NAMALWA (cell line): ENCODE data around the gene NUDT1.

Experiments used
- DNase-seq: peaks from one replicate; pipeline ENCODE4 v3.0.0-alpha.2; 2015; ENCODE audit warnings: low spot score

NUDT1 gene

GRCh38 chr7:2205036-2205780 lies 36.8 kb upstream of the NUDT1 start:
- DNase-seq, result no peak

DNA sequence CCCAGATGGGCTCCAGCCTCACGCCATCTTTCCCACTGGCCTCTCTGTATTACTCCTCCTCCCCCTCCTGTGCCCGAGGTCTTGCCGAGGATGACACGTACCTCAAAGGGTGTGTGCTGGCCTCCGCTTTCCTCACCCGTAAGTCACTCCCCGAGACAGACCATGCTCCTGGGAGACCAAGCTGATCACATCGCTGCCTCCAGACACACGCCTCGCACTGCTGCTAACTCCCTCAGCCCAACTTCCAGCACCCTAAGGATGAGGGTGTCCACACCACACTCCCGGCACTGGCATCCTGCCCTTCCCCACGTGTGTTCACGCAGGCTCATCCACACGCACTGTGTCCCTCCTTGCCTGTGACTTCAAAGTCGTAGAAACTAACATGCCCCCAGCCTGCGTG lies 33.3 kb upstream of the NUDT1 start:
- DNase-seq, result no peak

- DNase-seq, result peak; percentile 73
Observed at GRCh38 chr7:2209146-2209960, 32.7 kb upstream of the NUDT1 start.

GRCh38 chr7:2209961-2210323 lies 32.1 kb upstream of the NUDT1 start:
- DNase-seq, result no peak

GRCh38 chr7:2210551-2211258 lies 31.3 kb upstream of the NUDT1 start:
- no peak for DNase-seq

GRCh38 chr7:2211259-2211880 lies 30.7 kb upstream of the NUDT1 start:
- no peak for DNase-seq

GRCh38 chr7:2211926-2212325 lies 30.1 kb upstream of the NUDT1 start:
- DNase-seq, result no peak

DNA sequence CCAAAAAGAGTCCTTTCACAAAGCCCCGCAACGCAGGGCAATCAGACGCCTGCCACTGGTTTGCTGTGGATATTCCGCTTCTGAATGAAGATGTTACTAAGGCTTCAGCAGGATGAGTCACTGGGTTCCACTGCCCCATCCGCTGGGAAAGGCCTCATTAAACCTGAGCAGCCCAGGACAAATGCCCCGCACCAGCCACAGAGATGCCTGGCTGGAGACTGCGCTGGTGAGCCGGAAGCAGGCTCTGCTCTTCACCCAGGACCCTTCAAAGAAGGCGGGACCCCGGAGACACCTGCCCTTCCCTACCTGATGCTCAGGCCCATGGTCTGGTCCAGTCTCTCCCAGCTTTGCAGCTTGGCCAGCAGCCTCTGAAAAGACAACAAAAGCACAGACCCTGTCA lies 29.1 kb upstream of the NUDT1 start:
- no peak for DNase-seq

DNA sequence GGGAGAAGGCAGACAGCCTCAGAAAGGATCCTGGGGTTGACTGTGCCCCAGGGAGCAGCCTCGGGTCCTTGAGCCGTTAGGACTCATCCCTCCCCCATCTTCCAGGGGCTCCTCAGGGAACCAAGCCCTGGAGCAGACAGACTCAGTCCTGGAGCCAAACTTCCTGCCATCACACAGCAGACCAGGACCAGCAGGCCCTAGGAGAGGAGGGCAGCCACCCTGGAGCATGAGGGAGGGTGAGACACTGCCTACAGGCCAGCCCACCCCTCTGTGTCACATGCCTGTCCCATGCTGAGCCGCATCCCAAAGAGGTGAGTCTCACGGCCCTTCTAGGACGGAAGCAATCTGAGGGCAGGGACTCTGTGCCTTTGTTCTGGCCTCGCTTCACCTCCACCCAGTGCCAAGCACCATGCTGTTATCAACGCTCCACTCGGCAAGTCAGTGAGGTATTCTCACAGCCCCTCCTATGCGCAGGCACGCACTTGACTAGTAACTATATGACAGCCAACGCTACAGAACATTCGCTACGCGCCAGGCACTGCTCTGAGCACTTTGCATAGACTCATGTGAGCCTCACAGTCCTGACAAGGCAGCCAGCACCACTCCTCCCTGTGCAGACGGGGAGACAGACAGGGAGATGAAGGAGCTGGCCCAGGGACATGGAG lies 28.3 kb upstream of the NUDT1 start:
- no peak for DNase-seq

GRCh38 chr7:2214636-2215035 lies 27.4 kb upstream of the NUDT1 start:
- no peak for DNase-seq

GRCh38 chr7:2215851-2216250 lies 26.2 kb upstream of the NUDT1 start:
- no peak for DNase-seq

DNA sequence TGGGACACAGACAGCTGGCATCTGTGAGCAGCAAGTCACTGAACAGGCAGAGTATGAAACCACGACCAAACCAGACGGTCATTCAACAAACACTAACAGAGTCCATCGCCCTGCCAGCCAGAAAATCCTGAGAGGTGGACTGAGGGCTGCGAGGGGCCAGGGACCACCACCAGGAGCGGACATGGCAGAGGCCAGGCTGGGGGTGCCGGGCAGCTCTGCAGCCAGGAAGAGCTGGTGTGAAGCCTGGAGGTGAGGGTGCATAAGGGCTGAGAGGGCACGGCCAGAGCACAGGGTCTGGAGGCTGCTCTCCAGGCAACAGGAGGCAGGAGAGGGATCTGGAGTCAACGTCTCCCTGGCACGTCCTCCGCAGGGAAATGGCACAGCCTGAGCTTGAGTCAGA lies 24.8 kb upstream of the NUDT1 start:
- no peak for DNase-seq

GRCh38 chr7:2217716-2218443 lies 24.1 kb upstream of the NUDT1 start:
- no peak for DNase-seq

DNA sequence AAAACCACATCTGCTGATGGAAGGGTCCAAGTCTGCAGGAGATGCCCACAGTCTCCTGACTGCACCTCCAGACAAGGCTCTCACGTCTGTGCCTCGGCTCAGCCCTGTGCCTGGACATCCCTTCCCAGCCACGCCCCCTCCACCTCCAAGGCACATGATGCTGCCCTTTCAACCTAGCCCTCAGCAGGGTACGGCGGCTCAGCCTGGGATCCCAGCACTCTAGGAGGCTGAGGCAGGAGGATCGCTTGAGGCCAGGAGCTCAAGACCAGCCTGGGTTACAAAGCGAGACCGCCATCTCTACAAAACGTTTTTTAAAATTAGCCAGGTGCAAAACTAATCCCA lies 23.6 kb upstream of the NUDT1 start:
- DNase-seq, result no peak

DNA sequence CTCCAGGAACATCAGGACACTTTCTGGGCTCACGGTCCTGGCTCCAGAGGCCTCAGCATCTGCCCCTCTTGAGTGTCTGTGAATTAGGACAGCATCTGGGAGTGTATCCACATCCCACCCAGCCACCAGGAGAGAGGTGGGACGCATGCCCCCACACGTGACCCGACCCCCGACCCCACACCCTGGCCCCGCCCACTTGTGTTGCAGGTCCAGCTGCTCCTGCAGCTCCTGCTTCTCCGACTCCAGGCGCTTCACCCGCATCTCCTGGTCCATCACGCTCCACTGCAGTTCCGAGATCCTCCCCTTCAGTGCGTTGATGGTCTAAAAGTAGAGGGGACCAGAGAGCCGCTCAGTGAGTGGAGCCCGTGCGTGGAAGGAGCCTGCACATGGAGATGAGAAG lies 22.9 kb upstream of the NUDT1 start:
- DNase-seq, result no peak

DNA sequence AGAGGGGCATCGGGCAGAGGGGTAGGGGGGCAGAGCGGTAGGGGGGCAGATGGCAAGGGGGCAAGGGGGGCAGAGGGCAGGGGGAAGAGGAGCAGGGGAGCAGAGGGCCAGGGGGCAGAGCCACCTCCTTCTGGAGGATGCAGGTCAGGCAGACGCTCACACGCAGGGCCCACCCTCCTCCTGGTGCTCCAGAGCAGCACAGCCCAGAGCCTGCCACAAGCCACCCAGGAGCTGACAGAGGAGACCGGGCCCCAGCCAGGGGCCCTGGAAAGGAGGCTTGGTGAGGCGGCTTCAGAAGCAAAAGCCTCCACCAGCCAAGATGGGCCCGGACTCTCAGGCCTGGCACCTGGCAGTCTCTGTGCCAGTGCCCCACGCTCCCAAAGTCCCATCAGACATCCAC lies 22.4 kb upstream of the NUDT1 start:
- no peak for DNase-seq

GRCh38 chr7:2220030-2220429 lies 22.0 kb upstream of the NUDT1 start:
- DNase-seq, result no peak

DNA sequence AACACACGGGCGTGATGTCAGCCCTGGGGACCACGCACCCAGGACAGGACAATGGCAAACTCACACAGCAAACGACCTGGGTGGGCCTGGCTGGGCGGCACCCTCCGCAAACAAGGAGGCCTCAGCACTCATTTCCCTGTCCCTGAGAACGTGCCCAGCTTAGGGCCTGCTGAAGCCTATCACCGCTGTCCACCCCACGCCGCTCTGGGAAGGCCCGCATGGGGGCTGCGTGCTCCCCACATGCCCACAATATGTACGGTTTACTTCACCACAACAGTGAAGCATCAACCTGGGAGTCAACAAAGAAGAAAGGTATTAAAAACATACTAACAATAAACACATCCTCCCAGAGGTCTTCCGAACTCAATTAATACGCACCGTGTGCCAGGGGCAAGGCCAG lies 21.5 kb upstream of the NUDT1 start:
- no peak for DNase-seq

DNA sequence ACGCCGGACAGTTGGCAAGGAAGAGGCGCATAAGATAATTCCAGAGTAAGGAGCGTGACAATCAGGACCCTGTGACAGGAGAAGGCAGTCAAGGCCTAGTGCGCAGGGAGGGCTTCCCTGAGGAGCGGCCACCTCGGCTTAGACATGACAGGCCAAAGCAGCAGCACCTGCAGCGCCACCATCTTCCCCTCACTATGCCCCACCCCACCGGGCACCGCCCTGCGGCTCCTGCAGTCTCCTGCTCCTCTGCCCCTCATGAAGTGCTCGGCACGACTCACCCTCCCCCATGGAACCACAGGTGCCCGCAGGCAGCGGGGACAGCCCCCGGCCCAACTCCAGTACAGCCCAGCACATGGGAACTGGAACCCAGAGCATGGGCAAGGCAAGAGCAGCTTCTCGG lies 21.1 kb upstream of the NUDT1 start:
- no peak for DNase-seq

DNA sequence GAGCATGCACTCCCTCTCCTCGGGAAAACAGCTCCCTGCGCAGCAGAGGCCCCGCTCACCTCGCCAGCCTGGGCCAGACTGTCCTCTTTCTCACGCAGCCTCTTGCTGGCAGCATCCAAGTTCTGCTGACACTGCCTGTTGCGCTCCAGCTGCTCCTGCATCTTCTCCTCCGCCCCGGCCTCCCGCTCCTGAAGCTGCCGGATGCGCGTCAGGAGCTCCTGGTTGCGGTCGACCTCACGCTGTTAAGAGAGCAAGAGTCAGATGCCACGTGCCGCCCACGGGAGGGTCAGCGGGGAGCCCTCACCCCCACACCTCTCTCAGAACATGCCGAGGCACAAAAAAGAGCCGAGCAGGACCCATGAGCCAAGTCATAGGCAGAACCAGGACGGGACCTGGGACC lies 19.5 kb upstream of the NUDT1 start:
- no peak for DNase-seq

DNA sequence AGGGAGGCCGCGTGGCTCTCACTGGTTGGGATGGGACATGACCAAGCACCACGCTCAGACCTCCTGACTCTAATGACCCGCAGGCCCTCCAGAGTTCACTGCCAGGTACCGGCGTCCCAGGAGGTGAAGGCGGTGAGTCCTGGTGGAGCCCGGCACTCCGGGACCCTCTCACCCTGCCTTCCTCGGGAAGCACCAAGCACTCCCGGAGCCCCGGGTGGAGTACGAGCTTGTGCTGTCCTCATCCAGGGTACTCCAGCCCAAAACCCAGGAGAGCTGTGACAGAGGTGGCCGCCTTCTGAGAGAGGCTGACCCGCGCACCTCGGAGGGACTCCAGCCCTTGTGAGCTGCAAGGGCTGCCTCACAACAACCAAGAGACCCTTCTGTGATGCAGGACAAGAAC lies 18.7 kb upstream of the NUDT1 start:
- DNase-seq, result no peak
